Measurements from ENCODE around the gene ARMH1. TPM values are rescaled to one million over a fixed set of nuclear protein-coding genes. Genes with fewer than 3 reads are reported as not detected.

The ARMH1 gene
- total RNA-seq, 1 experiment from 2014 or later = 2.8 TPM

DNA sequence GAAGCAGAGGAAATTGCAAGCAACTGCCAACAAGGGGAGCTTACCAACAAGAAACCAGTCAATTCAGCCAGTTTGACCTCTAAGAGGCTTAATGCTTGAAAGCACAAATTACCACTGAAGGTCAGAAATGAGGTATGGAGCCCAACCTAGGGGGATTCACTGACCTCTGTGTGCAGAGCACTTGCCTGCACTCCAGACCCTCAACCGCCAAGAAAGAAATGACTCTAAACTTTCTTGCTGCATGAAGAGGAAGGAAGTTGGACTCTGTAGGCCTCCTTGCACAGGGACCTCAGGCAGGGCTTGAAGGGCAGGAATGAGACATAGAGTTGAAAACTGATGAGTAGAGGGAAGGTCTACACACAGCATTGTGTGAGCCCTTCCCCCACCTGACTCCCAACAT lies 10.0 kb downstream of the ARMH1 start:
- CTCF ChIA-PET = interaction anchor here (0.5 to 0.7 kb wide), 3 partner anchors 15 to 68 kb away, joined by 3 to 4 read pairs (median 4); no protein-coding TSS in a partner anchor
- Histone ChIP-seq H3K9me3 (ENCODE audit: control insufficient read depth, insufficient read depth, low read depth, low read length) (no peaks in the 10 kb centered on the region), H3K27me3 (ENCODE audit: control insufficient read depth, insufficient read depth, low read length) (no peaks in the 10 kb centered on the region), H3K4me1 (ENCODE audit: control insufficient read depth, insufficient read depth, low read length) (peaks cover 4% of the 10 kb centered on the region; the same call in 1 of the 2 replicates), H3K27ac (ENCODE audit: low read length) (no peak overlapping the region), H3K36me3 (ENCODE audit: control insufficient read depth, insufficient read depth, low read length) (no peaks in the 10 kb centered on the region), H3K4me3 (ENCODE audit: low read depth in 2 of 2, low read length in 2 of 2) (no peak overlapping the region)
- in situ Hi-C loops (cut with HindIII; ENCODE audit: low pct_unique_long_range_greater_than_20kb, low sequenced_read_pairs) = no loop called here
- TF ChIP-seq, protein P1, sequence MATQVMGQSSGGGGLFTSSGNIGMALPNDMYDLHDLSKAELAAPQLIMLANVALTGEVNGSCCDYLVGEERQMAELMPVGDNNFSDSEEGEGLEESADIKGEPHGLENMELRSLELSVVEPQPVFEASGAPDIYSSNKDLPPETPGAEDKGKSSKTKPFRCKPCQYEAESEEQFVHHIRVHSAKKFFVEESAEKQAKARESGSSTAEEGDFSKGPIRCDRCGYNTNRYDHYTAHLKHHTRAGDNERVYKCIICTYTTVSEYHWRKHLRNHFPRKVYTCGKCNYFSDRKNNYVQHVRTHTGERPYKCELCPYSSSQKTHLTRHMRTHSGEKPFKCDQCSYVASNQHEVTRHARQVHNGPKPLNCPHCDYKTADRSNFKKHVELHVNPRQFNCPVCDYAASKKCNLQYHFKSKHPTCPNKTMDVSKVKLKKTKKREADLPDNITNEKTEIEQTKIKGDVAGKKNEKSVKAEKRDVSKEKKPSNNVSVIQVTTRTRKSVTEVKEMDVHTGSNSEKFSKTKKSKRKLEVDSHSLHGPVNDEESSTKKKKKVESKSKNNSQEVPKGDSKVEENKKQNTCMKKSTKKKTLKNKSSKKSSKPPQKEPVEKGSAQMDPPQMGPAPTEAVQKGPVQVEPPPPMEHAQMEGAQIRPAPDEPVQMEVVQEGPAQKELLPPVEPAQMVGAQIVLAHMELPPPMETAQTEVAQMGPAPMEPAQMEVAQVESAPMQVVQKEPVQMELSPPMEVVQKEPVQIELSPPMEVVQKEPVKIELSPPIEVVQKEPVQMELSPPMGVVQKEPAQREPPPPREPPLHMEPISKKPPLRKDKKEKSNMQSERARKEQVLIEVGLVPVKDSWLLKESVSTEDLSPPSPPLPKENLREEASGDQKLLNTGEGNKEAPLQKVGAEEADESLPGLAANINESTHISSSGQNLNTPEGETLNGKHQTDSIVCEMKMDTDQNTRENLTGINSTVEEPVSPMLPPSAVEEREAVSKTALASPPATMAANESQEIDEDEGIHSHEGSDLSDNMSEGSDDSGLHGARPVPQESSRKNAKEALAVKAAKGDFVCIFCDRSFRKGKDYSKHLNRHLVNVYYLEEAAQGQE (IDR thresholded peaks at IDR 0.05; ENCODE audit: insufficient read depth in 1 of 2, low read depth in 2 of 2, low read length in 1 of 2) = no peak
- no peak for TF ChIP-seq POLR2AphosphoS5 (IDR thresholded peaks at IDR 0.05; ENCODE audit: low read depth, low read length)
- no peak for TF ChIP-seq TCF7L2 (IDR thresholded peaks at IDR 0.05; ENCODE audit: low read depth, low read length)
- no peak for TF ChIP-seq SIN3A (IDR thresholded peaks at IDR 0.05; ENCODE audit: borderline replicate concordance, insufficient read depth, low read depth, low read length)
- TF ChIP-seq, protein P2, sequence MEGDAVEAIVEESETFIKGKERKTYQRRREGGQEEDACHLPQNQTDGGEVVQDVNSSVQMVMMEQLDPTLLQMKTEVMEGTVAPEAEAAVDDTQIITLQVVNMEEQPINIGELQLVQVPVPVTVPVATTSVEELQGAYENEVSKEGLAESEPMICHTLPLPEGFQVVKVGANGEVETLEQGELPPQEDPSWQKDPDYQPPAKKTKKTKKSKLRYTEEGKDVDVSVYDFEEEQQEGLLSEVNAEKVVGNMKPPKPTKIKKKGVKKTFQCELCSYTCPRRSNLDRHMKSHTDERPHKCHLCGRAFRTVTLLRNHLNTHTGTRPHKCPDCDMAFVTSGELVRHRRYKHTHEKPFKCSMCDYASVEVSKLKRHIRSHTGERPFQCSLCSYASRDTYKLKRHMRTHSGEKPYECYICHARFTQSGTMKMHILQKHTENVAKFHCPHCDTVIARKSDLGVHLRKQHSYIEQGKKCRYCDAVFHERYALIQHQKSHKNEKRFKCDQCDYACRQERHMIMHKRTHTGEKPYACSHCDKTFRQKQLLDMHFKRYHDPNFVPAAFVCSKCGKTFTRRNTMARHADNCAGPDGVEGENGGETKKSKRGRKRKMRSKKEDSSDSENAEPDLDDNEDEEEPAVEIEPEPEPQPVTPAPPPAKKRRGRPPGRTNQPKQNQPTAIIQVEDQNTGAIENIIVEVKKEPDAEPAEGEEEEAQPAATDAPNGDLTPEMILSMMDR (IDR thresholded peaks at IDR 0.05) = no peak
- intact Hi-C loops (cut with micrococcal nuclease; ENCODE audit: unreplicated experiment) = no loop called here
- no TSS peak for BruUV-seq (replicated peaks)
- POLR2A ChIA-PET = no interaction called here
- no peak for ATAC-seq
- DNase-seq (ENCODE audit: low read depth, low spot score) = no peak

DNA sequence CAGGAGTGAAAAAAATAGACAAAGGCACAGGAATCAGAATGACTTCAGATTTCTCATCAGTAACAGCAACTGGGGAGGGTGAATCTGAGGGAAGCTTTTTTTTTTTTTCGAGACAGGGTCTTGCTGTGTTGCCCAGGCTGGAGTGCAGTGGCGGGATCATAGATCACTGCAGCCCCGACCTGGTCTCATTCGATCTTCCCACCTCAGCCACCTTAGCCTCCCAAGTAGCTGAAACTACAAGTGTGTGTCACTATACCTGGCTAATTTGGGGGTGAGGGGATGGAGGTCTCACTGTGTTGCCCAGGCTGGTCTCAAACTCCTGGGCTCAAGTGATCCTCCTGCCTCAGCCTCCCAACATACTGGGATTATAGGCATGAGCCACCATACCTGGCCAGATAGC lies 10.7 kb downstream of the ARMH1 start:
- POLR2A ChIA-PET = no interaction called here
- BruUV-seq (replicated peaks) = no TSS peak
- CTCF ChIA-PET = interaction anchor here (0.7 kb wide), 1 partner anchor 69 kb away, joined by 4 read pairs; no protein-coding TSS in a partner anchor
- DNase-seq (ENCODE audit: low read depth, low spot score) (no peak), ATAC-seq (no peak)
- in situ Hi-C loops (cut with HindIII; ENCODE audit: low pct_unique_long_range_greater_than_20kb, low sequenced_read_pairs) (no loop called here), intact Hi-C loops (cut with micrococcal nuclease; ENCODE audit: unreplicated experiment) (no loop called here)
- Histone ChIP-seq H3K4me3 (ENCODE audit: low read depth in 2 of 2, low read length in 2 of 2) (no peak overlapping the region), H3K36me3 (ENCODE audit: control insufficient read depth, insufficient read depth, low read length) (no peaks in the 10 kb centered on the region), H3K27ac (ENCODE audit: low read length) (no peak overlapping the region), H3K4me1 (ENCODE audit: control insufficient read depth, insufficient read depth, low read length) (peaks cover 5% of the 10 kb centered on the region; the same call in 1 of the 2 replicates), H3K9me3 (ENCODE audit: control insufficient read depth, insufficient read depth, low read depth, low read length) (no peaks in the 10 kb centered on the region), H3K27me3 (ENCODE audit: control insufficient read depth, insufficient read depth, low read length) (no peaks in the 10 kb centered on the region)
- TF ChIP-seq, protein P2 (IDR thresholded peaks at IDR 0.05) = no peak
- TF ChIP-seq, protein P1 (IDR thresholded peaks at IDR 0.05; ENCODE audit: insufficient read depth in 1 of 2, low read depth in 2 of 2, low read length in 1 of 2) = no peak
- TF ChIP-seq POLR2AphosphoS5 (IDR thresholded peaks at IDR 0.05; ENCODE audit: low read depth, low read length) = no peak
- no peak for TF ChIP-seq SIN3A (IDR thresholded peaks at IDR 0.05; ENCODE audit: borderline replicate concordance, insufficient read depth, low read depth, low read length)
- TF ChIP-seq TCF7L2 (IDR thresholded peaks at IDR 0.05; ENCODE audit: low read depth, low read length) = no peak
